T follicular helper cell (primary cell): ENCODE results near the gene GOLGA8T.
"Not testable (repeated sequence)": the region's sequence is repeated elsewhere in the genome, so short reads cannot be mapped to it uniquely, and the experiment has no call there.

ENCODE experiments used
- DNase-seq: peaks from one replicate; pipeline ENCODE4 v3.0.0-alpha.2; 2020; ENCODE audit warnings: low read depth

The GOLGA8T gene

DNA sequence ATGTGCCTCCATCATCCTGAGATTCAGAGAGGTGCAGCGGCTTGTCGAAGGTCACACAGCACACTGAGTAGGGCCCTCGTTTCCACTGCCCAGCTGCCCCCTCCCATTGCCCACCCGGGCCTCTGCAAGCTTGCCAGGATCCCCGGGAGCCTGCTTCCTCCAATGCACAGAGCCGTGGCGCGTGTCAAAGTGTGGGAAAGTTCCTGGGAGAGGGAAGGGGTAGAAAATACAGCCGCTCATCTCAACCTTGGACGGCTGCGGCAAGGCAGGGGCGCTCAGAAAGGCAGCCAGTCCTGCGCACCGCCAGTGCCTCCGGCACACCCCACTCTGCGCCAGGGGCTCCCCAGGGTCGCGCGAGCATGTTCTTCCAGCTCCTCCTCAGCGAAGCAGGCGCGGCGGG is 56.3 kb downstream of the GOLGA8T start:
- DNase-seq, result not testable (repeated sequence)

DNA sequence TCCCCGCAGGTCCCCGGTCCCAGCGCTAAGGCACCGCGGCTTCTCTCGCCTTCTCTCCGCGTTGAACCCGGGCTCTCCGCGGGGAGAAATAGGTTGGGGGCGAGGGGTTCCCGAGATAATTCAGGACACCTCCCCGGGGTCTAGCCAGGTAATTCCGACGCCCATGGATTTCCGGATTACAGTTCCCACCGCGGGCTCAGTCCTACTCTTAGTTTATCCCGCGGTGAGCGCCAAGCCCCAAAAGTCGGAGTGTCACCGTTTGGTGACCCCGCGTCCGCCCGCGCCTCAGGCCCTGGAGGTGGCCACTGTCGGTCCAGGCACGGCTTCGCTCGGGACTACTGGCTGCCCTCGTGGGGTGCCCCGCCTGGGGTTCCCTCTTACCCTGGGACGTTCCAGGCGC is 56.8 kb downstream of the GOLGA8T start:
- DNase-seq, result not testable (repeated sequence)

DNA sequence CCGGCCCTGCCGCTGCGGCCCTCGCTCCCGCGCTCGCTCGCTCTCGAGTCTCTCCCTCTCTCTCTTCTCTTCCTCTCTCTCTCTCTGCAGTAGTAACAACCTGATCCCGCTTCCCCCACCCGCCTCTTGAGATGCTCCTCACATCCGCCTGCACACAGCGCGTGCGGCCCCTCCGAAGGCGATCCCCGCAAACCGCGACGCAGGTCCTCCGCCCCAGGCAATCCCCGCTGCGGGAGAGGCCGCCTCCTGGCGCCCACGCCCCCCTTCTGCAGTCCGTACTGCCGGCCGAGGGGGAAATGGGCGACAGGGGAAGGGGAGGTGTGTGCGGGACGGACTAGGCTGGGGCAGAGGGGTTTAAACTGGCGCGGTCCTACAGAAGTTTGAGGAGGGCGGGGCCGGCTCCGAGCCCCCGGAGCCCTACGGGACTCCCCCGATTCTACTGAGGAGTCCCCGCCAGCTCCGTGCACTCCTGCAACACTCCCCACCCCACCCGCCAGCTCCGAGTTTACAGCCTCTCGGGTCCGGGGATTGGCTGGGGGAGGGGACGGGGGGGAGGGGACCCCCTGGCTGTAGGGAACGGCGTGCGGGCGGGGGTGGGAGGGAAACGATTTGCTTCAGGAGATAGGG is 57.4 kb downstream of the GOLGA8T start:
- DNase-seq, result not testable (repeated sequence)

DNA sequence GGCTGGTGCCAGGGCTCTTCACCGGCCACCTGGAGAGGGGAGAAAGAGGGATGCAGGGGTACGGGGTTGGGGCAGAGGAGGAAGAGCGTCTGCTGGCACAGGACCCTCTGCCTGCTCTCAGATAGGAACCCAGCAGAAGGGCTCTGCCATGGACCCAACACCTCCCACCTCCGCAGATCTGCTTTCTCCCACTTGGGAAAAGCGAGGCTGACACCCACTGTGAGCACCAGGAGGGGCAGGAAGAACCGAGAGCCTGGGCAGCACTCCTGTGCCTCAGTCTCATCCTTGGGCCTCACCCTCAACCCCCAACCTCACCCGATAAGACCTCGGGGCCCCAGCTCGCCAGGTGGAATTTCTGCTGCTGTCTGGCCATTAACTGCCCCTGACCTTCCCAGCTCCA is 58.0 kb downstream of the GOLGA8T start:
- DNase-seq, result not testable (repeated sequence)
